H9 (cell line): ENCODE results near the gene RAI14. TPM values are rescaled to one million over a fixed set of nuclear protein-coding genes. Genes with fewer than 3 reads are reported as not detected.
A peak's percentile ranks its signal among the peaks of the same experiment; 100 is the strongest.

ENCODE experiments used
- DNase-seq: peaks from one replicate; pipeline ENCODE4 v3.0.0-alpha.2; 2017
- H2AFZ ChIP-seq: one replicate; pipeline ENCODE4 v1.6.1; 2013; ENCODE audit warnings: mild to moderate bottlenecking, low read length, control low read depth, moderate library complexity
- H2AK5ac ChIP-seq: 2 replicates; pipeline ENCODE4 v1.6.1; 2013; ENCODE audit warnings: low read length, control low read depth, mixed read lengths; ENCODE audit not compliant: insufficient read length
- H2BK120ac ChIP-seq: one replicate; pipeline ENCODE4 v1.6.1; 2013; ENCODE audit warnings: low read depth, mild to moderate bottlenecking, low read length, control low read depth, inconsistent platforms; ENCODE audit not compliant: poor library complexity, severe bottlenecking
- H2BK12ac ChIP-seq: 2 replicates; pipeline ENCODE4 v1.6.1; 2013; ENCODE audit warnings: low read length, control low read depth, mixed read lengths, low read depth; ENCODE audit not compliant: insufficient read length
- H2BK15ac ChIP-seq: 2 replicates; pipeline ENCODE4 v1.6.1; 2013; ENCODE audit warnings: low read depth, low read length, control low read depth
- H2BK20ac ChIP-seq: one replicate; pipeline ENCODE4 v1.6.1; 2013; ENCODE audit warnings: low read depth, mild to moderate bottlenecking, low read length, control low read depth, inconsistent platforms; ENCODE audit not compliant: poor library complexity, severe bottlenecking
- H2BK5ac ChIP-seq: 2 replicates; pipeline ENCODE4 v1.6.1; 2013; ENCODE audit warnings: low read length, control low read depth, mixed read lengths; ENCODE audit not compliant: insufficient read length
- H3K14ac ChIP-seq: 2 replicates; pipeline ENCODE4 v1.6.1; 2013; ENCODE audit warnings: low read length, control low read depth; ENCODE audit not compliant: insufficient read depth
- H3K18ac ChIP-seq: 2 replicates; pipeline ENCODE4 v1.6.1; 2013; ENCODE audit warnings: low read depth, mild to moderate bottlenecking, mixed read lengths, low read length, control low read depth; ENCODE audit not compliant: insufficient read length
- H3K23ac ChIP-seq: 2 replicates; pipeline ENCODE4 v1.6.1; 2013; ENCODE audit warnings: low read length, control low read depth, mixed read lengths, low read depth; ENCODE audit not compliant: insufficient read length
- H3K23me2 ChIP-seq: 2 replicates; pipeline ENCODE4 v1.6.1; 2013; ENCODE audit warnings: low read depth, mild to moderate bottlenecking, mixed read lengths, low read length, control low read depth; ENCODE audit not compliant: insufficient read length, poor library complexity, severe bottlenecking
- H3K27ac ChIP-seq: 2 replicates; pipeline ENCODE4 v1.5.1; 2013; ENCODE audit warnings: low read length, control low read depth, mixed read lengths, low read depth; ENCODE audit not compliant: insufficient read length
- H3K27me3 ChIP-seq: 2 replicates; pipeline ENCODE4 v1.6.1; 2013; ENCODE audit warnings: low read length, control low read depth, inconsistent platforms; ENCODE audit not compliant: insufficient read depth
- H3K4ac ChIP-seq: 2 replicates; pipeline ENCODE4 v1.6.1; 2013; ENCODE audit warnings: low read depth, mild to moderate bottlenecking, control low read depth, inconsistent platforms, low read length, moderate library complexity
- H3K4me1 ChIP-seq: 2 replicates; pipeline ENCODE4 v1.6.1; 2013; ENCODE audit warnings: low read length, control low read depth, inconsistent platforms; ENCODE audit not compliant: insufficient read depth
- H3K4me2 ChIP-seq: 2 replicates; pipeline ENCODE4 v1.6.1; 2013; ENCODE audit warnings: low read length, control low read depth, mixed read lengths; ENCODE audit not compliant: insufficient read length, insufficient read depth
- H3K56ac ChIP-seq: 2 replicates; pipeline ENCODE4 v1.6.1; 2013; ENCODE audit warnings: low read depth, mild to moderate bottlenecking, mixed read lengths, low read length, control low read depth; ENCODE audit not compliant: insufficient read length
- H3K79me1 ChIP-seq: 2 replicates; pipeline ENCODE4 v1.6.1; 2013; ENCODE audit warnings: low read depth, mild to moderate bottlenecking, moderate library complexity, low read length, control low read depth, inconsistent platforms; ENCODE audit not compliant: insufficient read depth, poor library complexity, severe bottlenecking
- H3K79me2 ChIP-seq: 2 replicates; pipeline ENCODE4 v1.6.1; 2013; ENCODE audit warnings: low read length, control low read depth, inconsistent platforms; ENCODE audit not compliant: insufficient read depth
- H3K9ac ChIP-seq: 2 replicates; pipeline ENCODE4 v1.6.1; 2013; ENCODE audit warnings: low read length, control low read depth, mixed read lengths; ENCODE audit not compliant: insufficient read length; ENCODE audit errors: extremely low read depth
- H3K9me3 ChIP-seq: one replicate; pipeline ENCODE4 v1.6.1; 2013; ENCODE audit warnings: low read depth, low read length, inconsistent platforms; ENCODE audit not compliant: control insufficient read depth
- H3T11ph ChIP-seq: one replicate; pipeline ENCODE4 v1.6.1; 2013; ENCODE audit warnings: mild to moderate bottlenecking, low read length, control low read depth, inconsistent platforms
- H4K20me1 ChIP-seq: one replicate; pipeline ENCODE4 v1.6.1; 2013; ENCODE audit not compliant: control insufficient read depth, insufficient read length, insufficient read depth
- H4K5ac ChIP-seq: 2 replicates; pipeline ENCODE4 v1.6.1; 2013; ENCODE audit warnings: low read depth, mild to moderate bottlenecking, mixed read lengths, low read length, control low read depth; ENCODE audit not compliant: insufficient read length
- H4K8ac ChIP-seq: replicated peaks from 2 replicates; pipeline ENCODE4 v1.6.1; 2013; ENCODE audit warnings: low read length, control low read depth, mixed read lengths, low read depth; ENCODE audit not compliant: insufficient read length
- H4K91ac ChIP-seq: 2 replicates; pipeline ENCODE4 v1.6.1; 2013; ENCODE audit warnings: low read depth, mild to moderate bottlenecking, moderate library complexity, mixed read lengths, low read length, control low read depth; ENCODE audit not compliant: insufficient read length
- H3K27ac Mint-ChIP-seq, 3 experiments: 2 replicates in 2 of 3; 3 replicates in 1 of 3; pipeline ENCODE4 v1.8.0; 2020 to 2021; ENCODE audit warnings: mixed read lengths in 3 of 3, mild to moderate bottlenecking in 1 of 3, moderate library complexity in 1 of 3
- H3K27me3 Mint-ChIP-seq: 2 replicates; pipeline ENCODE4 v1.8.0; 2021; ENCODE audit warnings: low read depth, mild to moderate bottlenecking, moderate library complexity, mixed read lengths
- H3K36me3 Mint-ChIP-seq, 3 experiments: 2 replicates in 2 of 3; 3 replicates in 1 of 3; pipeline ENCODE4 v1.8.0; 2020 to 2021; ENCODE audit warnings: low read depth in 3 of 3, mixed read lengths in 3 of 3; ENCODE audit not compliant: insufficient read depth in 1 of 3
- H3K4me1 Mint-ChIP-seq, 2 experiments: 2 replicates each; pipeline ENCODE4 v1.8.0; 2020; ENCODE audit warnings: mixed read lengths in 2 of 2
- H3K4me3 Mint-ChIP-seq, 2 experiments: 2 replicates in 1 of 2; 3 replicates in 1 of 2; pipeline ENCODE4 v1.8.0; 2020 to 2021; ENCODE audit warnings: mild to moderate bottlenecking in 2 of 2, mixed read lengths in 2 of 2, moderate library complexity in 1 of 2
- H3K9me3 Mint-ChIP-seq, 2 experiments: 2 replicates in 1 of 2; 3 replicates in 1 of 2; pipeline ENCODE4 v1.8.0; 2020; ENCODE audit warnings: mild to moderate bottlenecking in 2 of 2, mixed read lengths in 2 of 2, moderate library complexity in 1 of 2
- WGBS: extraction: QIAGEN DNeasy Blood & Tissue Kit; methylation state at CpG from one replicate; pipeline ENCODE4 v1.1.7; 2013; ENCODE audit warnings: missing lambda C conversion rate, low lambda C conversion rate, mixed read lengths; ENCODE audit not compliant: insufficient read length; ENCODE audit errors: extremely low coverage; 5-methylcytosine and 5-hydroxymethylcytosine counted together
- total RNA-seq: library from RNA; stranded (reverse); gene quantifications from 2 replicates; pipeline ENCODE4 v1.2.1, GENCODE V29; 2021
- TF ChIP-seq, protein P1 (sequence below): fragments of 200-600 bp; sonication (generic); conservative IDR thresholded peaks from 3 replicates; pipeline ENCODE4 v1.8.0; 2021; ENCODE audit warnings: antibody characterized with exemption, mild to moderate bottlenecking

Gene RAI14
- total RNA-seq, 1 experiment from 2014 or later: 127 TPM

DNA sequence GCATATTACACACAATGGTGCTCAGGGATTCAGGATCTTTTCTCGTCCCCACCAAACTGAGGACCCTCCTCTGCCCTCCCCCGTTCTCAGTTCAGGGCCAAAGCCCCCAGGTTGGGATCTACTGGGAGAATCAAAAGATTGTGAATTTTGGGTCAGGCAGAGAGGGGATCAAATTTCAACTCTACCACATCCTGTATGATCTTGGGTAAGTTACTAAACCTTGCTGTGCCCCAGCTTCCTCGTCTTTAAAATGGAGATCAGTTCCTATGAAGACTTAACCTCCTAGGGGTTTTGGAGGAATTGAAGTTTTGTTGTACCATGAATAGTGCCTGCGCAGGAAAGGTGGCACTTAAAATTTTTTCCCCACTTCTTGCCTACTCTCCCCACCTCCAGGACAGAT lies 62.4 kb downstream of the RAI14 start:
- peak overlapping the region; percentile 66 to 94 (median 88); a peak in 5 of 7 replicates for H3K27ac Mint-ChIP-seq
- Histone ChIP-seq H3K23me2 (no peaks in the 10 kb centered on the region), H3T11ph (no peak overlapping the region), H3K4me2 (peak overlapping the region; percentile 31), H4K5ac (no peak overlapping the region), H2BK5ac (no peak overlapping the region), H4K91ac (no peak overlapping the region), H2AK5ac (no peak overlapping the region), H3K27ac (peak overlapping the region; percentile 92), H3K18ac (no peak overlapping the region), H3K4me1 (peaks cover 22% of the 10 kb centered on the region; the same call in 1 of the 2 replicates), H3K14ac (no peak overlapping the region), H2BK15ac (no peak overlapping the region), H3K27me3 (no peaks in the 10 kb centered on the region), H4K8ac (no peak overlapping the region), H2AFZ (no peak overlapping the region), H2BK20ac (no peak overlapping the region), H2BK120ac (no peak overlapping the region), H4K20me1 (no peaks in the 10 kb centered on the region), H3K4ac (no peak overlapping the region), H3K9me3 (no peaks in the 10 kb centered on the region), H2BK12ac (no peak overlapping the region), H3K56ac (no peak overlapping the region), H3K9ac (no peak overlapping the region), H3K23ac (no peak overlapping the region), H3K79me2 (peaks cover 23% of the 10 kb centered on the region; the same call in 1 of the 2 replicates), H3K79me1 (no peaks in the 10 kb centered on the region)
- TF ChIP-seq, protein P1, sequence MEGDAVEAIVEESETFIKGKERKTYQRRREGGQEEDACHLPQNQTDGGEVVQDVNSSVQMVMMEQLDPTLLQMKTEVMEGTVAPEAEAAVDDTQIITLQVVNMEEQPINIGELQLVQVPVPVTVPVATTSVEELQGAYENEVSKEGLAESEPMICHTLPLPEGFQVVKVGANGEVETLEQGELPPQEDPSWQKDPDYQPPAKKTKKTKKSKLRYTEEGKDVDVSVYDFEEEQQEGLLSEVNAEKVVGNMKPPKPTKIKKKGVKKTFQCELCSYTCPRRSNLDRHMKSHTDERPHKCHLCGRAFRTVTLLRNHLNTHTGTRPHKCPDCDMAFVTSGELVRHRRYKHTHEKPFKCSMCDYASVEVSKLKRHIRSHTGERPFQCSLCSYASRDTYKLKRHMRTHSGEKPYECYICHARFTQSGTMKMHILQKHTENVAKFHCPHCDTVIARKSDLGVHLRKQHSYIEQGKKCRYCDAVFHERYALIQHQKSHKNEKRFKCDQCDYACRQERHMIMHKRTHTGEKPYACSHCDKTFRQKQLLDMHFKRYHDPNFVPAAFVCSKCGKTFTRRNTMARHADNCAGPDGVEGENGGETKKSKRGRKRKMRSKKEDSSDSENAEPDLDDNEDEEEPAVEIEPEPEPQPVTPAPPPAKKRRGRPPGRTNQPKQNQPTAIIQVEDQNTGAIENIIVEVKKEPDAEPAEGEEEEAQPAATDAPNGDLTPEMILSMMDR: no peak
- peaks cover 44 to 54% of the 10 kb centered on the region in 2 experiments for H3K4me1 Mint-ChIP-seq
- H3K27me3 Mint-ChIP-seq: no peaks in the 10 kb centered on the region
- peaks cover 3 to 11% (median 10%) of the 10 kb centered on the region in 3 experiments; a peak in 4 of 7 replicates for H3K36me3 Mint-ChIP-seq
- peak overlapping the region; percentile 0 to 2; a peak in 2 of 5 replicates for H3K4me3 Mint-ChIP-seq
- no CpG with 5 or more reads among the region's 4 CpGs for WGBS
- H3K9me3 Mint-ChIP-seq: no peaks in the 10 kb centered on the region; a peak in 1 of 5 replicates
- DNase-seq: no peak
